GM23338 (cell line): ENCODE data around the gene ZMAT1. TPM values are rescaled to one million over a fixed set of nuclear protein-coding genes. Genes with fewer than 3 reads are reported as not detected.

Experiments used
- ATAC-seq: fragments of 200-7000 bp; cut with Tn5 transposase; 3 replicates; pipeline ENCODE4 v1.9.1; 2020
- DNase-seq: peaks from one replicate; pipeline ENCODE4 v3.0.0-alpha.2; 2015; ENCODE audit warnings: low spot score
- H2AFZ ChIP-seq: fragments of 200-600 bp; sonication (generic); 2 replicates; pipeline ENCODE4 v1.8.0; 2016; ENCODE audit warnings: antibody characterized with exemption, mild to moderate bottlenecking, moderate library complexity
- H3F3A ChIP-seq: fragments of 200-600 bp; sonication (generic); replicated peaks from 2 replicates; pipeline ENCODE4 v1.8.0; 2017; ENCODE audit warnings: antibody characterized with exemption, mixed run types, low read depth
- H3K27ac ChIP-seq: fragments of 200-600 bp; sonication (generic); 2 replicates; pipeline ENCODE4 v1.6.1; 2016; ENCODE audit warnings: low read depth
- H3K27me3 ChIP-seq: fragments of 200-600 bp; sonication (generic); 2 replicates; pipeline ENCODE4 v1.8.0; 2016; ENCODE audit warnings: mild to moderate bottlenecking, mixed run types, moderate library complexity; ENCODE audit not compliant: insufficient read depth
- H3K36me3 ChIP-seq: fragments of 200-600 bp; sonication (generic); 2 replicates; pipeline ENCODE4 v1.8.0; 2016; ENCODE audit warnings: mild to moderate bottlenecking; ENCODE audit not compliant: insufficient read depth
- H3K4me1 ChIP-seq: fragments of 200-600 bp; sonication (generic); 2 replicates; pipeline ENCODE4 v1.8.0; 2016; ENCODE audit warnings: mild to moderate bottlenecking, moderate library complexity; ENCODE audit not compliant: insufficient read depth
- H3K4me2 ChIP-seq: fragments of 200-600 bp; sonication (generic); 2 replicates; pipeline ENCODE4 v1.7.1; 2017; ENCODE audit warnings: mixed run types
- H3K4me3 ChIP-seq: fragments of 200-600 bp; sonication (generic); 2 replicates; pipeline ENCODE4 v1.6.1; 2016; ENCODE audit warnings: mixed run types
- H3K79me2 ChIP-seq: fragments of 200-600 bp; sonication (generic); replicated peaks from 2 replicates; pipeline ENCODE4 v1.8.0; 2017; ENCODE audit warnings: mild to moderate bottlenecking; ENCODE audit not compliant: insufficient read depth
- H3K9me2 ChIP-seq: fragments of 200-600 bp; sonication (generic); 2 replicates; pipeline ENCODE4 v1.8.0; 2017; ENCODE audit not compliant: insufficient read depth
- H4K20me1 ChIP-seq: fragments of 200-600 bp; sonication (generic); replicated peaks from 2 replicates; pipeline ENCODE4 v1.8.0; 2017; ENCODE audit warnings: mild to moderate bottlenecking; ENCODE audit not compliant: insufficient read depth
- H3K27ac Mint-ChIP-seq: 2 replicates; pipeline ENCODE4 v1.8.0; 2020; ENCODE audit warnings: inconsistent platforms, mild to moderate bottlenecking, moderate library complexity, mixed read lengths
- H3K27me3 Mint-ChIP-seq: 3 replicates; pipeline ENCODE4 v1.8.0; 2022; ENCODE audit warnings: low read depth, mild to moderate bottlenecking, moderate library complexity, mixed read lengths, inconsistent platforms; ENCODE audit not compliant: insufficient read depth, poor library complexity
- H3K36me3 Mint-ChIP-seq: 3 replicates; pipeline ENCODE4 v1.8.0; 2021; ENCODE audit warnings: low read depth, mild to moderate bottlenecking, inconsistent platforms, moderate library complexity, mixed read lengths
- H3K4me1 Mint-ChIP-seq: 3 replicates; pipeline ENCODE4 v1.8.0; 2020; ENCODE audit warnings: mild to moderate bottlenecking, inconsistent platforms, mixed read lengths
- H3K4me3 Mint-ChIP-seq: 3 replicates; pipeline ENCODE4 v1.8.0; 2021; ENCODE audit warnings: moderate library complexity, mild to moderate bottlenecking, inconsistent platforms, mixed read lengths
- H3K9me3 Mint-ChIP-seq: 3 replicates; pipeline ENCODE4 v1.8.0; 2020; ENCODE audit warnings: moderate library complexity, mild to moderate bottlenecking, inconsistent platforms, mixed read lengths
- CREB1 ChIP-seq: fragments of 250-450 bp; sonication (Bioruptor Pico); IDR thresholded peaks from 2 replicates; pipeline ENCODE4 v1.5.0; 2020; ENCODE audit warnings: low read depth, mild to moderate bottlenecking, moderate library complexity
- EZH2 ChIP-seq: fragments of 200-600 bp; sonication (generic); IDR thresholded peaks from one replicate; pipeline ENCODE4 v1.8.0; 2017; ENCODE audit warnings: antibody characterized with exemption, mild to moderate bottlenecking, low read depth; ENCODE audit not compliant: unreplicated experiment
- EZH2phosphoT487 ChIP-seq: fragments of 200-600 bp; sonication (generic); IDR thresholded peaks from one replicate; pipeline ENCODE4 v1.8.1; 2018; ENCODE audit warnings: antibody characterized with exemption; ENCODE audit not compliant: unreplicated experiment
- JUNB ChIP-seq: IDR thresholded peaks from one replicate; pipeline ENCODE4 v1.6.1; 2016; ENCODE audit warnings: antibody characterized with exemption; ENCODE audit not compliant: unreplicated experiment
- NANOG ChIP-seq: IDR thresholded peaks from 2 replicates; pipeline ENCODE4 v1.6.1; 2016; ENCODE audit warnings: antibody characterized with exemption, borderline replicate concordance
- POLR2AphosphoS5 ChIP-seq: IDR thresholded peaks from 2 replicates; pipeline ENCODE4 v1.6.1; 2016; ENCODE audit warnings: antibody characterized with exemption, low read depth
- STAT1 ChIP-seq: IDR thresholded peaks from one replicate; pipeline ENCODE4 v1.6.1; 2016; ENCODE audit warnings: antibody characterized with exemption; ENCODE audit not compliant: unreplicated experiment
- ZNF114 ChIP-seq: fragments of 250-450 bp; sonication (Bioruptor Pico); IDR thresholded peaks from 2 replicates; pipeline ENCODE4 v1.5.0; 2020; ENCODE audit warnings: mild to moderate bottlenecking, moderate library complexity
- ZNF331 ChIP-seq: fragments of 250-450 bp; sonication (Bioruptor Pico); IDR thresholded peaks from 2 replicates; pipeline ENCODE4 v1.5.0; 2020; ENCODE audit warnings: low read depth, mild to moderate bottlenecking, moderate library complexity
- long read RNA-seq: library from polyadenylated mRNA; unstranded; transcript quantifications from one replicate; pipeline ENCODE4 v2.0.0, GENCODE V29; 2020; ENCODE audit not compliant: unreplicated experiment
- polyA plus RNA-seq: library from polyadenylated mRNA; unstranded; fragments of >200 nt; fragmentation: Nextera tagmentation; extraction: Ambion mirVana; gene quantifications from 2 replicates; pipeline ENCODE4 v1.2.1, GENCODE V29; 2016
- total RNA-seq: library from RNA; depleted of rRNA; stranded (reverse); fragments of >200 nt; shearing (Covaris generic); gene quantifications from 2 replicates; pipeline ENCODE4 v1.2.3, GENCODE V29; 2014; rRNA removed
- TF ChIP-seq, protein P1 (sequence below), 2 experiments: fragments of 200-600 bp in 1 of 2; sonication (generic) in 1 of 2; conservative IDR thresholded peaks; 2 replicates each; pipeline versions ENCODE4 v1.5.1 to v1.6.1; 2016 to 2017; ENCODE audit warnings: antibody characterized with exemption in 2 of 2, low read depth in 2 of 2, mild to moderate bottlenecking in 2 of 2, moderate library complexity in 1 of 2
- TF ChIP-seq, protein P2 (sequence below): fragments of 250-450 bp; sonication (Bioruptor Pico); IDR thresholded peaks from 2 replicates; pipeline ENCODE4 v1.5.0; 2020; ENCODE audit warnings: mild to moderate bottlenecking, moderate library complexity
- TF ChIP-seq, protein P3 (sequence below): IDR thresholded peaks from 2 replicates; pipeline ENCODE4 v1.6.1; 2016; ENCODE audit warnings: antibody characterized with exemption
- TF ChIP-seq, protein P4 (sequence below): IDR thresholded peaks from one replicate; pipeline ENCODE4 v1.6.1; 2018; ENCODE audit warnings: antibody characterized with exemption; ENCODE audit not compliant: unreplicated experiment

Gene ZMAT1
- total RNA-seq (1.5 and 2.2 TPM in 2 replicates), polyA plus RNA-seq (1.8 and 2.2 TPM in 2 replicates)
- long read RNA-seq, partial matches to known transcripts: 0 of 3 reads
- long read RNA-seq, other reads (novel, unspliced or antisense): 3 of 3 reads

DNA sequence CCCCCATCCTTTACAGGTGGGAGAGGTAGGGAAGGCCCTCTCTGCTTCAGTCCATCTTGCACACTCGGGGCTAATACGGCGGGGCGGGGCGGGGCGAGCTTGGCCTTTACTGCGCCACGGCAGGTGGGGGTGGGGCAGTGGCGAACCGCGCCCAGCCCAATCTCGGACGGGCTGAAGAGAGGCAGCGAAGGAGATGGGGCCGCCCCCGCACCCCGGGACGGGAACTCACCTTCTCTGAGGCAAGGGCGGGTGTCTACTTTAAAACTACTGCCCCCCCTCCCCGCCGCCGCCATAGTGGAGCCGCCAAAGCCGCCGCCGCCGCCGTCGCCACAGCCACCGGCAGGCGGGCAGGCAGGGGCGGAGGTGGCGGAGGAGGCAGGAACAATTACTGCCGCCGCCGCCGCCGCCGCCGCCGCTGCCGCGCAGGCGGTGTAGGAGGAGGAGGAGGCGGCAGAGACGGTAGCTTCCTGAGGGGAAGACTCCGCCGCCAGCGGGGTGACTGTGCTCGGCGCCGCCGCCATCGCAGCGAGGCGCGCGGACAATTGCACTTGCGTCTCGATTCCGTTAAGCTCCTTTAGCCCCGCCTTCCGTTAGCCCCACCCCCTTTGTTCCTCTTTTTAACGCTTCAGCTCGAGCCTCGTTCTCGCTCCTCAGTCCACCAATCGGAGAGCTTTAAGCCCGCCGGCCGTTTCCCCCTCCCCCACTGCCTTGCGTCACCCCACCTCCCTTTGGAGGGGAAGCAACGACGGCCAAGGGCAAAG, at the start of gene ZMAT1:
TSS of gene ZMAT1 (minus strand) at position 540 of the 761 bp plus-strand sequence. CDS start at position 521, 19 bp downstream.
- peak within 1 kb of the TSS; percentile 69 for H3K4me3 ChIP-seq
- Mint-ChIP-seq H3K4me1 (peaks cover 27% of the 10 kb centered on the region), H3K36me3 (peaks cover 28% of the 10 kb centered on the region), H3K27me3 (peaks cover 6% of the 10 kb centered on the region), H3K4me3 (peak within 1 kb of the TSS; percentile 87), H3K9me3 (peaks cover 16% of the 10 kb centered on the region), H3K27ac (peak within 1 kb of the TSS; percentile 89)
- H4K20me1 ChIP-seq: no peaks in the 10 kb centered on the region
- H3K4me2 ChIP-seq: peak within 1 kb of the TSS; percentile 83
- no peaks in the 10 kb centered on the region for H3K79me2 ChIP-seq
- no peaks in the 10 kb centered on the region for H3K36me3 ChIP-seq
- peak; percentile 87 for ATAC-seq
- peak within 1 kb of the TSS; percentile 94 for H3K27ac ChIP-seq
- no peaks in the 10 kb centered on the region for H3K9me2 ChIP-seq
- peak; percentile 96 for DNase-seq
- TF ChIP-seq ZNF331 (CRISPR knock-in tag): no peak; the same call in 1 of the 2 replicates
- no peak for TF ChIP-seq ZNF114 (CRISPR knock-in tag)
- TF ChIP-seq, protein P1, sequence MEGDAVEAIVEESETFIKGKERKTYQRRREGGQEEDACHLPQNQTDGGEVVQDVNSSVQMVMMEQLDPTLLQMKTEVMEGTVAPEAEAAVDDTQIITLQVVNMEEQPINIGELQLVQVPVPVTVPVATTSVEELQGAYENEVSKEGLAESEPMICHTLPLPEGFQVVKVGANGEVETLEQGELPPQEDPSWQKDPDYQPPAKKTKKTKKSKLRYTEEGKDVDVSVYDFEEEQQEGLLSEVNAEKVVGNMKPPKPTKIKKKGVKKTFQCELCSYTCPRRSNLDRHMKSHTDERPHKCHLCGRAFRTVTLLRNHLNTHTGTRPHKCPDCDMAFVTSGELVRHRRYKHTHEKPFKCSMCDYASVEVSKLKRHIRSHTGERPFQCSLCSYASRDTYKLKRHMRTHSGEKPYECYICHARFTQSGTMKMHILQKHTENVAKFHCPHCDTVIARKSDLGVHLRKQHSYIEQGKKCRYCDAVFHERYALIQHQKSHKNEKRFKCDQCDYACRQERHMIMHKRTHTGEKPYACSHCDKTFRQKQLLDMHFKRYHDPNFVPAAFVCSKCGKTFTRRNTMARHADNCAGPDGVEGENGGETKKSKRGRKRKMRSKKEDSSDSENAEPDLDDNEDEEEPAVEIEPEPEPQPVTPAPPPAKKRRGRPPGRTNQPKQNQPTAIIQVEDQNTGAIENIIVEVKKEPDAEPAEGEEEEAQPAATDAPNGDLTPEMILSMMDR (conservative IDR thresholded peaks at IDR 0.05; ENCODE audit: low read depth in 2 of 2): no peak
- TF ChIP-seq, protein P2, sequence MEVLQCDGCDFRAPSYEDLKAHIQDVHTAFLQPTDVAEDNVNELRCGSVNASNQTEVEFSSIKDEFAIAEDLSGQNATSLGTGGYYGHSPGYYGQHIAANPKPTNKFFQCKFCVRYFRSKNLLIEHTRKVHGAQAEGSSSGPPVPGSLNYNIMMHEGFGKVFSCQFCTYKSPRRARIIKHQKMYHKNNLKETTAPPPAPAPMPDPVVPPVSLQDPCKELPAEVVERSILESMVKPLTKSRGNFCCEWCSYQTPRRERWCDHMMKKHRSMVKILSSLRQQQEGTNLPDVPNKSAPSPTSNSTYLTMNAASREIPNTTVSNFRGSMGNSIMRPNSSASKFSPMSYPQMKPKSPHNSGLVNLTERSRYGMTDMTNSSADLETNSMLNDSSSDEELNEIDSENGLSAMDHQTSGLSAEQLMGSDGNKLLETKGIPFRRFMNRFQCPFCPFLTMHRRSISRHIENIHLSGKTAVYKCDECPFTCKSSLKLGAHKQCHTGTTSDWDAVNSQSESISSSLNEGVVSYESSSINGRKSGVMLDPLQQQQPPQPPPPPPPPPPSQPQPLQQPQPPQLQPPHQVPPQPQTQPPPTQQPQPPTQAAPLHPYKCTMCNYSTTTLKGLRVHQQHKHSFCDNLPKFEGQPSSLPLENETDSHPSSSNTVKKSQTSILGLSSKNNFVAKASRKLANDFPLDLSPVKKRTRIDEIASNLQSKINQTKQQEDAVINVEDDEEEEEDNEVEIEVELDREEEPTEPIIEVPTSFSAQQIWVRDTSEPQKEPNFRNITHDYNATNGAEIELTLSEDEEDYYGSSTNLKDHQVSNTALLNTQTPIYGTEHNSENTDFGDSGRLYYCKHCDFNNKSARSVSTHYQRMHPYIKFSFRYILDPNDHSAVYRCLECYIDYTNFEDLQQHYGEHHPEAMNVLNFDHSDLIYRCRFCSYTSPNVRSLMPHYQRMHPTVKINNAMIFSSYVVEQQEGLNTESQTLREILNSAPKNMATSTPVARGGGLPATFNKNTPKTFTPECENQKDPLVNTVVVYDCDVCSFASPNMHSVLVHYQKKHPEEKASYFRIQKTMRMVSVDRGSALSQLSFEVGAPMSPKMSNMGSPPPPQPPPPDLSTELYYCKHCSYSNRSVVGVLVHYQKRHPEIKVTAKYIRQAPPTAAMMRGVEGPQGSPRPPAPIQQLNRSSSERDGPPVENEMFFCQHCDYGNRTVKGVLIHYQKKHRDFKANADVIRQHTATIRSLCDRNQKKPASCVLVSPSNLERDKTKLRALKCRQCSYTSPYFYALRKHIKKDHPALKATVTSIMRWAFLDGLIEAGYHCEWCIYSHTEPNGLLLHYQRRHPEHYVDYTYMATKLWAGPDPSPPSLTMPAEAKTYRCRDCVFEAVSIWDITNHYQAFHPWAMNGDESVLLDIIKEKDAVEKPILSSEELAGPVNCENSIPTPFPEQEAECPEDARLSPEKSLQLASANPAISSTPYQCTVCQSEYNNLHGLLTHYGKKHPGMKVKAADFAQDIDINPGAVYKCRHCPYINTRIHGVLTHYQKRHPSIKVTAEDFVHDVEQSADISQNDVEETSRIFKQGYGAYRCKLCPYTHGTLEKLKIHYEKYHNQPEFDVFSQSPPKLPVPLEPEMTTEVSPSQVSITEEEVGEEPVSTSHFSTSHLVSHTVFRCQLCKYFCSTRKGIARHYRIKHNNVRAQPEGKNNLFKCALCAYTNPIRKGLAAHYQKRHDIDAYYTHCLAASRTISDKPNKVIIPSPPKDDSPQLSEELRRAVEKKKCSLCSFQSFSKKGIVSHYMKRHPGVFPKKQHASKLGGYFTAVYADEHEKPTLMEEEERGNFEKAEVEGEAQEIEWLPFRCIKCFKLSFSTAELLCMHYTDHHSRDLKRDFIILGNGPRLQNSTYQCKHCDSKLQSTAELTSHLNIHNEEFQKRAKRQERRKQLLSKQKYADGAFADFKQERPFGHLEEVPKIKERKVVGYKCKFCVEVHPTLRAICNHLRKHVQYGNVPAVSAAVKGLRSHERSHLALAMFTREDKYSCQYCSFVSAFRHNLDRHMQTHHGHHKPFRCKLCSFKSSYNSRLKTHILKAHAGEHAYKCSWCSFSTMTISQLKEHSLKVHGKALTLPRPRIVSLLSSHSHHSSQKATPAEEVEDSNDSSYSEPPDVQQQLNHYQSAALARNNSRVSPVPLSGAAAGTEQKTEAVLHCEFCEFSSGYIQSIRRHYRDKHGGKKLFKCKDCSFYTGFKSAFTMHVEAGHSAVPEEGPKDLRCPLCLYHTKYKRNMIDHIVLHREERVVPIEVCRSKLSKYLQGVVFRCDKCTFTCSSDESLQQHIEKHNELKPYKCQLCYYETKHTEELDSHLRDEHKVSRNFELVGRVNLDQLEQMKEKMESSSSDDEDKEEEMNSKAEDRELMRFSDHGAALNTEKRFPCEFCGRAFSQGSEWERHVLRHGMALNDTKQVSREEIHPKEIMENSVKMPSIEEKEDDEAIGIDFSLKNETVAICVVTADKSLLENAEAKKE: no peak
- TF ChIP-seq EZH2phosphoT487: no peak
- TF ChIP-seq CREB1: peak; percentile 85
- TF ChIP-seq STAT1: no peak
- TF ChIP-seq, protein P3, sequence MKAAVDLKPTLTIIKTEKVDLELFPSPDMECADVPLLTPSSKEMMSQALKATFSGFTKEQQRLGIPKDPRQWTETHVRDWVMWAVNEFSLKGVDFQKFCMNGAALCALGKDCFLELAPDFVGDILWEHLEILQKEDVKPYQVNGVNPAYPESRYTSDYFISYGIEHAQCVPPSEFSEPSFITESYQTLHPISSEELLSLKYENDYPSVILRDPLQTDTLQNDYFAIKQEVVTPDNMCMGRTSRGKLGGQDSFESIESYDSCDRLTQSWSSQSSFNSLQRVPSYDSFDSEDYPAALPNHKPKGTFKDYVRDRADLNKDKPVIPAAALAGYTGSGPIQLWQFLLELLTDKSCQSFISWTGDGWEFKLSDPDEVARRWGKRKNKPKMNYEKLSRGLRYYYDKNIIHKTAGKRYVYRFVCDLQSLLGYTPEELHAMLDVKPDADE: no peak
- TF ChIP-seq, protein P4, sequence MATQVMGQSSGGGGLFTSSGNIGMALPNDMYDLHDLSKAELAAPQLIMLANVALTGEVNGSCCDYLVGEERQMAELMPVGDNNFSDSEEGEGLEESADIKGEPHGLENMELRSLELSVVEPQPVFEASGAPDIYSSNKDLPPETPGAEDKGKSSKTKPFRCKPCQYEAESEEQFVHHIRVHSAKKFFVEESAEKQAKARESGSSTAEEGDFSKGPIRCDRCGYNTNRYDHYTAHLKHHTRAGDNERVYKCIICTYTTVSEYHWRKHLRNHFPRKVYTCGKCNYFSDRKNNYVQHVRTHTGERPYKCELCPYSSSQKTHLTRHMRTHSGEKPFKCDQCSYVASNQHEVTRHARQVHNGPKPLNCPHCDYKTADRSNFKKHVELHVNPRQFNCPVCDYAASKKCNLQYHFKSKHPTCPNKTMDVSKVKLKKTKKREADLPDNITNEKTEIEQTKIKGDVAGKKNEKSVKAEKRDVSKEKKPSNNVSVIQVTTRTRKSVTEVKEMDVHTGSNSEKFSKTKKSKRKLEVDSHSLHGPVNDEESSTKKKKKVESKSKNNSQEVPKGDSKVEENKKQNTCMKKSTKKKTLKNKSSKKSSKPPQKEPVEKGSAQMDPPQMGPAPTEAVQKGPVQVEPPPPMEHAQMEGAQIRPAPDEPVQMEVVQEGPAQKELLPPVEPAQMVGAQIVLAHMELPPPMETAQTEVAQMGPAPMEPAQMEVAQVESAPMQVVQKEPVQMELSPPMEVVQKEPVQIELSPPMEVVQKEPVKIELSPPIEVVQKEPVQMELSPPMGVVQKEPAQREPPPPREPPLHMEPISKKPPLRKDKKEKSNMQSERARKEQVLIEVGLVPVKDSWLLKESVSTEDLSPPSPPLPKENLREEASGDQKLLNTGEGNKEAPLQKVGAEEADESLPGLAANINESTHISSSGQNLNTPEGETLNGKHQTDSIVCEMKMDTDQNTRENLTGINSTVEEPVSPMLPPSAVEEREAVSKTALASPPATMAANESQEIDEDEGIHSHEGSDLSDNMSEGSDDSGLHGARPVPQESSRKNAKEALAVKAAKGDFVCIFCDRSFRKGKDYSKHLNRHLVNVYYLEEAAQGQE: no peak
- TF ChIP-seq EZH2: no peak
- no peak for TF ChIP-seq NANOG
- TF ChIP-seq JUNB: no peak
- peak; percentile 50 for TF ChIP-seq POLR2AphosphoS5
- peaks cover 7% of the 10 kb centered on the region; the same call in 1 of the 2 replicates for H3K4me1 ChIP-seq
- H3F3A ChIP-seq: no peaks in the 10 kb centered on the region
- H3K27me3 ChIP-seq: peaks cover 10% of the 10 kb centered on the region
- peak within 1 kb of the TSS; percentile 56; the same call in 1 of the 2 replicates for H2AFZ ChIP-seq
